A549 (cell line): ENCODE data around the gene ARHGEF26.

Experiments
- CHD2 ChIP-seq: fragments of 150-350 bp; IDR thresholded peaks from 2 replicates; pipeline ENCODE4 v1.6.1; 2014; ENCODE audit warnings: low read length; ENCODE audit not compliant: partially characterized antibody
- CHD4 ChIP-seq: fragments of 200-600 bp; sonication (generic); IDR thresholded peaks from 2 replicates; pipeline ENCODE4 v1.6.1; 2016; ENCODE audit warnings: antibody characterized with exemption, mild to moderate bottlenecking, borderline replicate concordance
- CTCF ChIP-seq: fragments of >200 bp; sonication (Bioruptor Twin); formaldehyde crosslinking; IDR thresholded peaks from 3 replicates; pipeline ENCODE4 v1.5.1; 2016
- HOXB5 ChIP-seq: fragments of 250-450 bp; sonication (Bioruptor Pico); IDR thresholded peaks from 2 replicates; pipeline ENCODE4 v1.5.0; 2020; ENCODE audit warnings: mild to moderate bottlenecking, moderate library complexity
- MYC ChIP-seq: IDR thresholded peaks from 2 replicates; pipeline ENCODE4 v1.6.1; 2012; ENCODE audit warnings: mild to moderate bottlenecking, inconsistent platforms, low read length, improper control_type of control experiment, borderline replicate concordance
- POLR2A ChIP-seq: IDR thresholded peaks from 2 replicates; pipeline ENCODE4 v1.6.1; 2012; ENCODE audit warnings: mild to moderate bottlenecking, low read length

- TF ChIP-seq HOXB5 (CRISPR knock-in tag), result no peak
- TF ChIP-seq CTCF, result no peak
- TF ChIP-seq CHD4, result no peak
- TF ChIP-seq POLR2A, result no peak
- no peak for TF ChIP-seq CHD2
- TF ChIP-seq MYC, result no peak
Measured at GRCh38 chr3:154168998-154169795, 48.0 kb downstream of the ARHGEF26 start.
